OCI-LY1 (cell line): ENCODE results near the gene HPSE2.

Experiments used
- H2AFZ ChIP-seq: fragments of 200-600 bp; sonication (generic), shearing (Covaris generic); 2 replicates; pipeline ENCODE4 v1.6.0; 2014; ENCODE audit warnings: antibody characterized with exemption, mild to moderate bottlenecking, low read length
- H3F3A ChIP-seq: fragments of 200-600 bp; sonication (generic), shearing (Covaris generic); 2 replicates; pipeline ENCODE4 v1.6.0; 2014; ENCODE audit warnings: mild to moderate bottlenecking, antibody characterized with exemption, low read length, moderate library complexity; ENCODE audit not compliant: insufficient read depth
- H3K27ac ChIP-seq: fragments of 200-600 bp; sonication (generic); 2 replicates; pipeline ENCODE4 v1.5.1; 2014; ENCODE audit warnings: low read length, mixed run types, mild to moderate bottlenecking, low read depth; ENCODE audit not compliant: poor library complexity, severe bottlenecking
- H3K27me3 ChIP-seq: fragments of 200-600 bp; sonication (generic); 2 replicates; pipeline ENCODE4 v1.6.0; 2014; ENCODE audit warnings: antibody characterized with exemption, mild to moderate bottlenecking, low read length, moderate library complexity; ENCODE audit not compliant: insufficient read depth
- H3K36me3 ChIP-seq: fragments of 200-600 bp; sonication (generic); 2 replicates; pipeline ENCODE4 v1.6.1; 2014; ENCODE audit warnings: mild to moderate bottlenecking, antibody characterized with exemption, low read length, moderate library complexity, mixed read lengths; ENCODE audit not compliant: insufficient read depth
- H3K4me1 ChIP-seq: fragments of 200-600 bp; sonication (generic); 2 replicates; pipeline ENCODE4 v1.5.1; 2014; ENCODE audit warnings: mild to moderate bottlenecking, low read length, moderate library complexity; ENCODE audit not compliant: insufficient read depth, severe bottlenecking
- H3K4me2 ChIP-seq: fragments of 200-600 bp; sonication (generic), shearing (Covaris generic); 2 replicates; pipeline ENCODE4 v1.6.1; 2014; ENCODE audit warnings: low read length
- H3K4me3 ChIP-seq: fragments of 200-600 bp; sonication (generic); 2 replicates; pipeline ENCODE4 v1.5.1; 2014; ENCODE audit warnings: low read length, low read depth, mild to moderate bottlenecking, mixed read lengths; ENCODE audit not compliant: poor library complexity, severe bottlenecking
- H3K79me2 ChIP-seq: fragments of 200-600 bp; shearing (Covaris generic); 2 replicates; pipeline ENCODE4 v1.6.1; 2016; ENCODE audit warnings: mixed run types, low read length, mixed read lengths; ENCODE audit not compliant: insufficient read depth
- H3K9ac ChIP-seq: fragments of 200-600 bp; sonication (generic), shearing (Covaris generic); 2 replicates; pipeline ENCODE4 v1.6.1; 2014; ENCODE audit warnings: mild to moderate bottlenecking, low read length, mixed read lengths
- H3K9me2 ChIP-seq: fragments of 200-600 bp; sonication (generic), shearing (Covaris generic); 2 replicates; pipeline ENCODE4 v1.6.1; 2014; ENCODE audit warnings: low read depth, mild to moderate bottlenecking, low read length, mixed read lengths
- H3K9me3 ChIP-seq: fragments of 200-600 bp; shearing (Covaris generic); 2 replicates; pipeline ENCODE4 v1.6.1; 2014; ENCODE audit warnings: low read length, mixed read lengths
- H4K20me1 ChIP-seq: fragments of 200-600 bp; sonication (generic), shearing (Covaris generic); 2 replicates; pipeline ENCODE4 v1.6.0; 2016; ENCODE audit warnings: mild to moderate bottlenecking, low read length; ENCODE audit not compliant: insufficient read depth
- CTCF ChIP-seq: fragments of 200-600 bp; sonication (generic), shearing (Covaris generic); IDR thresholded peaks from 2 replicates; pipeline ENCODE4 v1.5.1; 2017; ENCODE audit warnings: mild to moderate bottlenecking, antibody characterized with exemption, low read length, moderate library complexity, mixed read lengths
- EZH2 ChIP-seq: fragments of 200-600 bp; sonication (generic), shearing (Covaris generic); IDR thresholded peaks from 2 replicates; pipeline ENCODE4 v1.8.0; 2017; ENCODE audit warnings: borderline replicate concordance, mixed run types, mild to moderate bottlenecking, antibody characterized with exemption, low read length, moderate library complexity, mixed read lengths

Gene HPSE2

GRCh38 chr10:98627711-98628110 lies 607.9 kb downstream of the HPSE2 start:
- Histone ChIP-seq H4K20me1 (no peaks in the 10 kb centered on the region), H3K9ac (no peak overlapping the region), H3K36me3 (no peaks in the 10 kb centered on the region), H3F3A (no peaks in the 10 kb centered on the region), H3K9me2 (no peaks in the 10 kb centered on the region), H3K4me2 (no peak overlapping the region), H3K4me1 (no peaks in the 10 kb centered on the region), H3K4me3 (no peak overlapping the region), H3K27ac (no peak overlapping the region), H3K79me2 (no peaks in the 10 kb centered on the region), H2AFZ (no peak overlapping the region), H3K27me3 (no peaks in the 10 kb centered on the region), H3K9me3 (no peaks in the 10 kb centered on the region)
- TF ChIP-seq EZH2 = no peak
- no peak for TF ChIP-seq CTCF

DNA sequence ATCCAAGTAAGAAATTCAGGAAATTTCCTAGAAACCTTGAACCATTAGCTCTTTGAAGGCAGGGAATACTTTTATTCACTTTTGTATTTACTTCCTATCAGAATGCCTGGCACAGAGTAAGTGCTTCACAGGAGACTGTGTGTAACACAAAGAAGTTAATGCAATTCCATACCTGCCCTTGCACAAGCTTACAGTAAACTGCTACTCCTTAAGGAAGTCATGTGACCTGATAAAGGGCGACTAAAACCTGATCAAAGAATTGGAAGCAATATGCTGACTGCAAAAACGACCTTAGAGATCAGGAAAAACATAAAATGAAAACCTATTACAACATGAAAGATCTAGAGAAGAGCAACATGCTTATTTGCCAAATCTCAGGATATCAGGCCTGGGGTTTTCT lies 610.7 kb downstream of the HPSE2 start:
- Histone ChIP-seq H3K4me3 (no peak overlapping the region), H3K79me2 (no peaks in the 10 kb centered on the region), H3K9me3 (no peaks in the 10 kb centered on the region), H3K4me2 (no peak overlapping the region), H3K9ac (no peak overlapping the region), H3K27me3 (no peaks in the 10 kb centered on the region), H3F3A (no peaks in the 10 kb centered on the region), H2AFZ (no peak overlapping the region), H3K9me2 (no peaks in the 10 kb centered on the region), H3K4me1 (no peaks in the 10 kb centered on the region), H3K36me3 (no peaks in the 10 kb centered on the region), H4K20me1 (no peaks in the 10 kb centered on the region), H3K27ac (no peak overlapping the region)
- TF ChIP-seq CTCF (no peak), EZH2 (no peak)

- Histone ChIP-seq H3K27ac (no peak overlapping the region), H3K9me3 (no peaks in the 10 kb centered on the region), H4K20me1 (no peaks in the 10 kb centered on the region), H3K4me2 (no peak overlapping the region), H2AFZ (no peak overlapping the region), H3K4me3 (no peak overlapping the region), H3K27me3 (no peaks in the 10 kb centered on the region), H3K9ac (no peak overlapping the region), H3K36me3 (no peaks in the 10 kb centered on the region), H3K4me1 (no peaks in the 10 kb centered on the region), H3K9me2 (no peaks in the 10 kb centered on the region), H3K79me2 (no peaks in the 10 kb centered on the region), H3F3A (no peaks in the 10 kb centered on the region)
- no peak for TF ChIP-seq CTCF
- TF ChIP-seq EZH2 = no peak
These were observed 612.5 kb downstream of the HPSE2 start for GRCh38 chr10:98623176-98623575.
